Ectodermal cell (in vitro differentiated cells): Measurements from ENCODE around the gene DYRK3.
"Not testable (repeated sequence)": the region's sequence is repeated elsewhere in the genome, so short reads cannot be mapped to it uniquely, and the experiment has no call there.

Experiments
- H3K27ac ChIP-seq: 2 replicates; pipeline ENCODE4 v1.7.0; 2013; ENCODE audit warnings: mild to moderate bottlenecking, low read depth, low read length; ENCODE audit not compliant: insufficient read depth, poor library complexity, severe bottlenecking
- H3K27me3 ChIP-seq: 2 replicates; pipeline ENCODE4 v1.7.0; 2013; ENCODE audit warnings: mild to moderate bottlenecking, low read length; ENCODE audit not compliant: insufficient read depth, control insufficient read depth, poor library complexity, severe bottlenecking
- H3K36me3 ChIP-seq: one replicate; pipeline ENCODE4 v1.7.0; 2013; ENCODE audit warnings: low read length; ENCODE audit not compliant: control insufficient read depth, insufficient read depth
- H3K4me1 ChIP-seq: one replicate; pipeline ENCODE4 v1.7.0; 2013; ENCODE audit warnings: low read length; ENCODE audit not compliant: control insufficient read depth, insufficient read depth
- H3K4me3 ChIP-seq: 2 replicates; pipeline ENCODE4 v1.7.0; 2013; ENCODE audit warnings: low read depth, low read length, control low read depth; ENCODE audit not compliant: insufficient read depth
- H3K9me3 ChIP-seq: 2 replicates; pipeline ENCODE4 v1.7.0; 2013; ENCODE audit warnings: mild to moderate bottlenecking, low read length, moderate library complexity; ENCODE audit not compliant: control insufficient read depth
- WGBS, 2 experiments: methylation state at CpG; one replicate each; pipeline ENCODE4 v1.1.7; 2013; ENCODE audit warnings: missing lambda C conversion rate in 2 of 2; 5-methylcytosine and 5-hydroxymethylcytosine counted together

Gene DYRK3

GRCh38 chr1:206595581-206596318, 39.6 kb upstream of the DYRK3 start:
- H3K36me3 ChIP-seq = peaks cover 30% of the 10 kb centered on the region
- no peaks in the 10 kb centered on the region for H3K4me1 ChIP-seq
- H3K4me3 ChIP-seq = no peak overlapping the region
- 94 to 96% methylated on average over 7 of the region's 7 CpGs for WGBS, 2 experiments
- no peaks in the 10 kb centered on the region for H3K9me3 ChIP-seq
- no peak overlapping the region for H3K27ac ChIP-seq
- no peaks in the 10 kb centered on the region for H3K27me3 ChIP-seq

- Histone ChIP-seq H3K9me3 (no peaks in the 10 kb centered on the region), H3K36me3 (peaks cover 30% of the 10 kb centered on the region), H3K4me1 (no peaks in the 10 kb centered on the region), H3K27me3 (no peaks in the 10 kb centered on the region), H3K4me3 (no peak overlapping the region), H3K27ac (no peak overlapping the region)
- WGBS, 2 experiments = 92 to 100% methylated on average over 1 of the region's 1 CpG
These were observed 39.0 kb upstream of the DYRK3 start for GRCh38 chr1:206596319-206596666.

- WGBS, 2 experiments = 86 to 97% methylated on average over 3 of the region's 3 CpGs
- Histone ChIP-seq H3K9me3 (no peaks in the 10 kb centered on the region), H3K4me3 (no peak overlapping the region), H3K4me1 (no peaks in the 10 kb centered on the region), H3K27me3 (no peaks in the 10 kb centered on the region), H3K36me3 (peaks cover 18% of the 10 kb centered on the region), H3K27ac (no peak overlapping the region)
These were observed 34.8 kb upstream of the DYRK3 start for GRCh38 chr1:206600527-206600926.

GRCh38 chr1:206604861-206605260, 30.5 kb upstream of the DYRK3 start:
- Histone ChIP-seq H3K27me3 (no peaks in the 10 kb centered on the region), H3K9me3 (no peaks in the 10 kb centered on the region), H3K27ac (no peak overlapping the region), H3K4me1 (no peaks in the 10 kb centered on the region), H3K36me3 (peaks cover 5% of the 10 kb centered on the region), H3K4me3 (no peak overlapping the region)
- 97 to 100% methylated on average over 5 of the region's 5 CpGs for WGBS, 2 experiments

GRCh38 chr1:206606867-206607266, 28.5 kb upstream of the DYRK3 start:
- 50 to 63% methylated on average over 1 of the region's 3 CpGs for WGBS, 2 experiments
- Histone ChIP-seq H3K9me3 (no peaks in the 10 kb centered on the region), H3K4me3 (no peak overlapping the region), H3K4me1 (peaks cover 8% of the 10 kb centered on the region), H3K27me3 (no peaks in the 10 kb centered on the region), H3K36me3 (peaks cover 8% of the 10 kb centered on the region), H3K27ac (no peak overlapping the region)

- no peak overlapping the region for H3K4me3 ChIP-seq
- H3K27me3 ChIP-seq = no peaks in the 10 kb centered on the region
- 83 to 87% methylated on average over 5 to 7 of the region's 7 CpGs for WGBS, 2 experiments
- H3K27ac ChIP-seq = no peak overlapping the region
- H3K36me3 ChIP-seq = peaks cover 8% of the 10 kb centered on the region
- H3K4me1 ChIP-seq = peaks cover 8% of the 10 kb centered on the region
- H3K9me3 ChIP-seq = no peaks in the 10 kb centered on the region
These were observed 27.1 kb upstream of the DYRK3 start for GRCh38 chr1:206608108-206608698.

- WGBS, 2 experiments = 97 to 100% methylated on average over 4 of the region's 4 CpGs
- Histone ChIP-seq H3K27ac (no peak overlapping the region), H3K27me3 (no peaks in the 10 kb centered on the region), H3K36me3 (peaks cover 8% of the 10 kb centered on the region), H3K4me3 (no peak overlapping the region), H3K9me3 (no peaks in the 10 kb centered on the region), H3K4me1 (peaks cover 8% of the 10 kb centered on the region)
These were observed 25.9 kb upstream of the DYRK3 start for GRCh38 chr1:206609229-206609991.

- no peaks in the 10 kb centered on the region for H3K9me3 ChIP-seq
- H3K36me3 ChIP-seq = peaks cover 4% of the 10 kb centered on the region
- 13% methylated on average over 48 of the region's 48 CpGs for WGBS, 2 experiments
- no peaks in the 10 kb centered on the region for H3K27me3 ChIP-seq
- peak within 1 kb of the TSS; percentile 83 for H3K27ac ChIP-seq
- H3K4me1 ChIP-seq = peaks cover 8% of the 10 kb centered on the region
- peak within 1 kb of the TSS; percentile 82 for H3K4me3 ChIP-seq
These were observed 23.0 kb upstream of the DYRK3 start, which contains the start of gene EIF2D for GRCh38 chr1:206612129-206612876. EIF2D (minus strand) TSS chr1:206612465; CDS start chr1:206612342, 123 bp downstream.

- not testable (repeated sequence) for H3K4me1 ChIP-seq, H3K27me3 ChIP-seq, H3K27ac ChIP-seq, H3K4me3 ChIP-seq, H3K9me3 ChIP-seq, H3K36me3 ChIP-seq
- WGBS, 2 experiments = 100% methylated on average over 2 of the region's 2 CpGs
These were observed 8.9 kb upstream of the DYRK3 start for GRCh38 chr1:206626396-206626795.

GRCh38 chr1:206628916-206629315, 6.4 kb upstream of the DYRK3 start:
- 87 to 92% methylated on average over 1 of the region's 1 CpG for WGBS, 2 experiments

More at GRCh38 chr1:206628916-206629315, 6.4 kb upstream of the DYRK3 start:
- H3K27ac ChIP-seq = no peak overlapping the region
- H3K4me3 ChIP-seq = no peak overlapping the region
- no peaks in the 10 kb centered on the region for H3K27me3 ChIP-seq
- H3K4me1 ChIP-seq = peaks cover 9% of the 10 kb centered on the region
- no peaks in the 10 kb centered on the region for H3K36me3 ChIP-seq
- H3K9me3 ChIP-seq = no peaks in the 10 kb centered on the region
